ENCODE data around the gene P2RX3.
"Not testable (repeated sequence)": the region's sequence is repeated elsewhere in the genome, so short reads cannot be mapped to it uniquely, and the experiment has no call there.

P2RX3 gene

GRCh38 chr11:57324886-57325734 lies 13.0 kb upstream of the P2RX3 start, which contains the start of gene TNKS1BP1:
Gene TNKS1BP1 (minus strand): TSS chr11:57324952. CDS start chr11:57321885, 3,067 bp downstream.
- DNase-seq (ENCODE audit: low read depth), result peak; percentile 88

DNA sequence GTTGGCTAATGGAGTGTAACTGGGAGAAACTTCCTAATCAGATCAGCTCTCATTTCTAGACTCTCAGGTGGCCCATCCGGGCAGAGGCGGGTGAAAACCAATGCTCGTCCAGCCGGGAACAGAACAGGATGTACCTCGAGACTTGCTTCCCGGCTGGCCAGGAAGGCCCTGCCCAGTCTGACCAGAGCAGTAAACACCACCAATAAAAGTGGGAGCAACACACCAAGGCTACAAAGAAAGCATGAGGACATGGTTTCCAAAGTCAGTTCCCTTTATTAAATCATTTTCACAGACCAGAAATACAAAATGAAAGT lies 12.5 kb upstream of the P2RX3 start:
- no peak for DNase-seq (ENCODE audit: low read depth)

- DNase-seq (ENCODE audit: low read depth), result no peak
Measured at GRCh38 chr11:57327721-57328120, 10.4 kb upstream of the P2RX3 start.

DNA sequence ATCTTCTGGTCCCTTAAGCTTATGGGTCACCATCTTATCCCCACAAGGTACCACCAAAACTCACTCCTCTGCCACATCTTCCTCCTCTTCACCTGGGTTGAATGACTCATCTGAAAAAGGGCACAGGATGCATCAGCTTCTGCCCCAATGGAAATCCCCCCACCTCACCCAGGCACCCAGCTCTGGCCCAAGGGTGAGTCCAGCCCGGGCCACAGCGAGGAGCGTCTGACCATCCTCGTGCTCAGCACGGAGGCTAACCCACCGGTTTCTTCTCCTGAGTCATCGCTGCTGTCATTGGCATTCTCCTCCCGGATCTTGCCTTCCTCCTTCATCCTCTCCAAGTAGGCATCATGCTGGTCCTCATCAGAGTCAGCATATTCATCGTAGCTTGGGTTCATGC lies 8.1 kb upstream of the P2RX3 start:
- DNase-seq (ENCODE audit: low read depth), result no peak

GRCh38 chr11:57331720-57332119 lies 6.4 kb upstream of the P2RX3 start:
- DNase-seq (ENCODE audit: low read depth), result no peak

GRCh38 chr11:57332694-57333440 lies 5.3 kb upstream of the P2RX3 start:
- no peak for DNase-seq (ENCODE audit: low read depth)

GRCh38 chr11:57335023-57335342 lies 3.2 kb upstream of the P2RX3 start:
- no peak for DNase-seq (ENCODE audit: low read depth)

DNA sequence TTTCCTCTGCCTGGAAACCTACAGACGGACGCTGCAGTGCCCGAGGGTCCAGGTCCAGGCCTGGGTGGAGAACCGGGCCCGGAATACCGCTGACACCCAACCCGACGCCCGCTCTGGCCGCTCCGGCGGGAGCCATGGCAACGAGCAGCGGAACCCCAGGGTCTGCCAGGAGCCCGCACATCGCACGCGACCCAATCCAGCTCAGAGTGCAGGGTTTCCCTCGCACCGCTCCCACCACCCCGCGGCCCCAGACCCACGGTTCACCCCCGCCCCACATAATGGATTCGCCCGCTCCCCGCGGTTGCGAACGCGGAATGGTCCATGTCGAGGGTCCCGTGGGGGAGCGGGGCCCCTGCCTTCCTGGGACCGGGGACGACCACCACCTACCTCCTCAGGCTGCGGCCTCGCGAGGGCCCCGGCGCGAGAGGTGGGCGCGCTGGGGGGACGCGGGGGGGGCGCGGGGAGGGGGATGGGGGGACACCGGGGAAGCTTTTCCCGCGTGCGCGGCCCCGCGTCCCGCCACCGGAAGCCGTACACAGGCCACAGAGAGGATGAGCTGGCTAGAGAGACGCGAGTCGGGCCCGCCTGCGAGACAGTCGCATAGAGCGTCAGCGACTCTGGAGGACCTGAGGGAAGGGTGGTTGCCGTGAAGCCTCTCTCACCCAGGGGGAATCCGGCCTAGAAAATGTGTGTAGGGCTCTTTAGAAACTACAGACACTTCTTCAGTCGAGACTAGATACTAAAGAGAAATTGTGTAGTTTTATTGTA lies 2.6 kb upstream of the P2RX3 start, which contains the start of gene SSRP1:
Gene SSRP1, minus strand, starts transcription at position 550 of the 768 bp plus-strand sequence. CDS start 771 bp downstream, outside the sequence.
- DNase-seq (ENCODE audit: low read depth), result no peak

GRCh38 chr11:57336111-57336666 lies 2.0 kb upstream of the P2RX3 start:
- no peak for DNase-seq (ENCODE audit: low read depth)

DNA sequence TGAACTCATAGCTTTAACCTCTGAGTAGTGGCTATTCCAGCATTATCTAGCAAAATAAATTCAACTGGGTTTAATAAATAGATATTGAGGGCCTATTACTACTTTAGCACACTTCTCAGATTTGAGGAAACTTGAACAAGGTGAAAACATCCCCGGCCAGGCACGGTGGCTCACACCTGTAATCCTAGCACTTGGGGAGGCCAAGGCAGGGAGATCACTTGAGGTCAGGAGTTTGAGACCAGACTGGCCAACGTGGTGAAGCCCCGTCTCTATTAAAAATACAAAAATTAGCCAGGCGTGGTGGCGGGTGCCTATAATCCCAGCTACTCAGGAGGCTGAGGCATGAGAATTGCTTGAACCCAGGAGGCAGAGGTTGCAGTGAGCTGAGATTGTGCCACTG lies 1.3 kb upstream of the P2RX3 start:
- not testable (repeated sequence) for DNase-seq (ENCODE audit: low read depth)

DNA sequence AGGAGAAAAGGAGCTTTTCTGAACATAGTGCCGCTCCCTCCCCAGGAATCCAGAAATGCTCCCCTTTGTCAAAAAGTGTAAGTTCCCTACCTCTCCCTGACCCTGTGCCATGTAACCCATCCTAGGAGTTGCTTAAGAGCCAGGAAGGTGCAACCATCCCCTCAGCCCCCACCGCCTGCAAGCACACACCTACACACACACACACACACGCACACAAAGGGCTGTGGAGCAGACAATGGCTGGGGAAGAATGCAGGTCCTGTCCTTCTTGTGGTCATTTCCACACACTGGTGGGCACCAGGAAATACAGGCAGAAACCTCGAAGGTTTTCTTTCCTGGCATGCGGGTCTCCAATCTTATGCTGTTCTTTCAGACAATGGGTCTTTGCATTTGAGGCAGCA lies 1.2 kb downstream of the P2RX3 start:
- DNase-seq (ENCODE audit: low read depth), result no peak

- DNase-seq (ENCODE audit: low read depth), result no peak
Measured at GRCh38 chr11:57340039-57340615, 2.0 kb downstream of the P2RX3 start.

- no peak for DNase-seq (ENCODE audit: low read depth)
Measured at GRCh38 chr11:57341250-57341808, 3.2 kb downstream of the P2RX3 start.

- no peak for DNase-seq (ENCODE audit: low read depth)
Measured at GRCh38 chr11:57342702-57343101, 4.5 kb downstream of the P2RX3 start.

- DNase-seq (ENCODE audit: low read depth), result no peak
Measured at GRCh38 chr11:57343825-57344224, 5.7 kb downstream of the P2RX3 start.

DNA sequence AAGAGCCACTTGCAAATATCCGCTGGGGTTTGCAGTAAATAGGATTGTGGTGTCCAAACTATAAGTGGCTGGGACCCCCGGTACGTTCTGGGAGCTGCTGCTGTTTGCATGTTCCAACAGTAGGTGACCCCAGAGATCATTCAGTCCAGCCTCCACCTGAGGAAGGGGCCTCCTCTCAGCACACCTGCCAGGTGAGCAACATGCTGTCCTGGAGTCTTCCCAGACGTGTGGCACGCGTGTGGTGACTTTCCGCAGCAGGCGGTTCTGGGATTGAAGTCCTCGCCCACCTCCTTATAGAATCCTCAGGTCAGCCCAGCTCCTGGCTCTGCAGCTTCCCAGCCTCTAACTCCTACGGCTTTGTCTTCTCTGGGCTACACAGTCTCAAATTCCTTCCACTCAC lies 6.7 kb downstream of the P2RX3 start:
- no peak for DNase-seq (ENCODE audit: low read depth)

DNA sequence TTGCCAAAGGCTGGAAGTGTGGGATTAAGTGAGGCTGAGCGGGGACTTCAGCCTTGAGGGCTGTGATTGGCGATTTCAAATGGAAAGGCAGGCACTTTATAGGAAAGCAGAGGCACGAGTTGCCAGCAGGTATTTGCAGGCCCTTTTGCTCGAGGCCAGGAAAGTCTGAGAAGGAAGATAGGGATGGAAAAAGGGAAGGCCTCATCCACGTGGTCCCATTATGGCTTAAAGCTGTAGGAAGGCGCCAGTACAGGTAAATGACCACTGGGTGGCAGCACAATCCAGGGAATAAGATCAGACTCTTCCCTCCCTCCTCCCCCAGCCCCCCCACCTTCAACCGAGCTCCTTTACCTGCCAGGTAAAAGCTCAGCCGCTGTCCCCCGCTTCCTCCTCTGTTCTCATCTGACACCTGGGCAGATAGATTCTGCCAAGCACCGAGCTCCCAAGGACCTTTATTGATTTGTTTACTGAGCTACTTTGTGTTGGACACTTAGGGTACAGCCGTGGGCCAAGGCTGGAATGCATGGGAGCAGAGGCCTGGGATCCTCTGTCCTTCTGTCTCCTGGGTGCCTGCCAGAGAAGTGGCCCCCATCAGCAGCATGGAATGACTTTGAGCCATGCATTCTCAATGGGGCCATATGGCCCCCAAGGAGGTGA lies 7.5 kb downstream of the P2RX3 start:
- DNase-seq (ENCODE audit: low read depth), result no peak

GRCh38 chr11:57347336-57347735 lies 9.2 kb downstream of the P2RX3 start:
- DNase-seq (ENCODE audit: low read depth), result no peak

DNA sequence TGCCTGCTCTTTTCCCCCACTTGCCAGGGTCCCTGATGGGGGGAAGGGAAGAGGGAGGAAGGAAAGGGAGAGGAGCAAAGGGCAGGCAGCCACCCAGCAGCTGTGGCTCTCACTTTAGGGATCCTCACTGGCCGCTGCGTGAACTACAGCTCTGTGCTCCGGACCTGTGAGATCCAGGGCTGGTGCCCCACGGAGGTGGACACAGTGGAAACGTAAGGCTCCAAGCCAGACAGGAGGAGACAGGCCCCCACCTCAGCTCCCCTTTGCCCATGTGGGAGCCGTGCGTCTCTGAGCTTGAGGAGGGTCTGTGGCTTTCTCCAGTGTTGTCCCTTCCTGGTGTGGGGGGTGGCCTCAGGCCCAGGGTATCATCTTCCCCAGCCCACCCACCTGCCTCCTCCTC lies 9.9 kb downstream of the P2RX3 start:
- DNase-seq (ENCODE audit: low read depth), result no peak

- no peak for DNase-seq (ENCODE audit: low read depth)
Measured at GRCh38 chr11:57348636-57349313, 10.6 kb downstream of the P2RX3 start.
